Caco-2 (cell line): ENCODE data around the gene FRMD4A. TPM values are rescaled to one million over a fixed set of nuclear protein-coding genes. Genes with fewer than 3 reads are reported as not detected.

Experiments
- BruUV-seq: library from RNA; stranded (reverse); fragments of 400-500 nt; replicated peaks from 2 replicates; lab custom pipeline; 2021; lab: Mats Ljungman, UMichigan
- CTCF ChIA-PET: fragments of 300-600 bp; sonication (Branson Sonifier 250); formaldehyde crosslinking; loops from one replicate; lab custom pipeline; 2022; ENCODE audit warnings: antibody characterized with exemption; lab: Charles Lee
- POLR2A ChIA-PET: fragments of 300-600 bp; sonication (Branson Sonifier 250); formaldehyde crosslinking; loops from one replicate; lab custom pipeline; 2022; ENCODE audit warnings: antibody characterized with exemption; lab: Charles Lee
- DNase-seq, 2 experiments: peaks; one replicate each; pipeline versions ENCODE4 v3.0.0 to v3.0.0-alpha.2; 2020 to 2022
- H3K27me3 ChIP-seq: replicated peaks from 2 replicates; pipeline ENCODE4 v1.6.0; 2011; ENCODE audit warnings: low read length; ENCODE audit not compliant: control insufficient read depth, insufficient read depth
- H3K36me3 ChIP-seq: 2 replicates; pipeline ENCODE4 v1.5.1; 2011; ENCODE audit warnings: low read length; ENCODE audit not compliant: control insufficient read depth, insufficient read depth
- H3K4me1 ChIP-seq: fragments of 250-450 bp; sonication (Bioruptor Pico); 2 replicates; pipeline ENCODE4 v1.5.1; 2020; ENCODE audit warnings: mild to moderate bottlenecking
- H3K4me3 ChIP-seq: 2 replicates; pipeline ENCODE4 v1.5.1; 2011; ENCODE audit warnings: low read depth, mild to moderate bottlenecking, control low read depth, low read length
- H3K9me3 ChIP-seq: fragments of 250-450 bp; sonication (Bioruptor Pico); 2 replicates; pipeline ENCODE4 v1.5.1; 2020; ENCODE audit warnings: mild to moderate bottlenecking, moderate library complexity
- H3K27ac Mint-ChIP-seq: one replicate; pipeline ENCODE4 v1.8.0; 2022; ENCODE audit warnings: mixed read lengths; ENCODE audit not compliant: unreplicated experiment
- H3K27me3 Mint-ChIP-seq: one replicate; pipeline ENCODE4 v1.8.0; 2022; ENCODE audit warnings: mixed read lengths; ENCODE audit not compliant: insufficient read depth, unreplicated experiment
- H3K36me3 Mint-ChIP-seq: one replicate; pipeline ENCODE4 v1.8.0; 2022; ENCODE audit warnings: mild to moderate bottlenecking, mixed read lengths; ENCODE audit not compliant: insufficient read depth, unreplicated experiment
- H3K4me1 Mint-ChIP-seq: one replicate; pipeline ENCODE4 v1.8.0; 2022; ENCODE audit warnings: low read depth, mixed read lengths; ENCODE audit not compliant: unreplicated experiment
- H3K4me3 Mint-ChIP-seq: one replicate; pipeline ENCODE4 v1.8.0; 2022; ENCODE audit warnings: mild to moderate bottlenecking, moderate library complexity, mixed read lengths; ENCODE audit not compliant: unreplicated experiment
- H3K9me3 Mint-ChIP-seq: one replicate; pipeline ENCODE4 v1.8.0; 2022; ENCODE audit warnings: mixed read lengths; ENCODE audit not compliant: unreplicated experiment
- CTCF ChIP-seq, 2 experiments: fragments of 200-600 bp in 1 of 2; IDR thresholded peaks; 1 replicate in 1 of 2; 2 replicates in 1 of 2; pipeline versions ENCODE4 v1.5.1 to v1.8.0; 2011 to 2022; ENCODE audit warnings: antibody characterized with exemption in 1 of 2, control low read depth in 1 of 2, inconsistent platforms in 1 of 2, low read depth in 1 of 2, low read length in 1 of 2, mild to moderate bottlenecking in 1 of 2, moderate library complexity in 1 of 2; ENCODE audit not compliant: insufficient read depth in 1 of 2, severe bottlenecking in 1 of 2, unreplicated experiment in 1 of 2
- intact Hi-C: fragments of 100-400 bp; cut with micrococcal nuclease; formaldehyde crosslinking; loops from one replicate; pipeline ENCODE4 v1.10.0; 2022; ENCODE audit not compliant: unreplicated experiment
- total RNA-seq: library from RNA; stranded (reverse); gene quantifications from 2 replicates; pipeline ENCODE4 v1.2.3, GENCODE V29; 2022

The FRMD4A gene
- total RNA-seq, 1 experiment from 2014 or later: 52.1 TPM

GRCh38 chr10:14144451-14144850 is 186.3 kb downstream of the FRMD4A start:
- no peaks in the 10 kb centered on the region for H3K9me3 Mint-ChIP-seq
- no peaks in the 10 kb centered on the region for H3K4me1 Mint-ChIP-seq
- no peak overlapping the region for H3K27ac Mint-ChIP-seq
- CTCF ChIA-PET: no interaction called here
- TF ChIP-seq CTCF (IDR thresholded peaks at IDR 0.05; ENCODE audit: insufficient read depth in 1 of 2, low read depth in 1 of 2, low read length in 1 of 2, severe bottlenecking in 1 of 2, unreplicated experiment in 1 of 2): no peak
- H3K27me3 Mint-ChIP-seq: peaks cover 11% of the 10 kb centered on the region
- DNase-seq: no peak
- POLR2A ChIA-PET: interaction anchor here (0.9 kb wide), 1 partner anchor 936 kb away, joined by 3 read pairs; no protein-coding TSS in a partner anchor
- no peaks in the 10 kb centered on the region for H3K27me3 ChIP-seq
- H3K4me3 Mint-ChIP-seq: no peak overlapping the region
- no TSS peak for BruUV-seq
- no peaks in the 10 kb centered on the region for H3K36me3 ChIP-seq
- intact Hi-C loops: no loop called here
- H3K9me3 ChIP-seq: no peaks in the 10 kb centered on the region; the same call in 1 of the 2 replicates
- no peaks in the 10 kb centered on the region for H3K4me1 ChIP-seq
- no peak overlapping the region for H3K4me3 ChIP-seq
- no peaks in the 10 kb centered on the region for H3K36me3 Mint-ChIP-seq

GRCh38 chr10:14142606-14143250 is 188.0 kb downstream of the FRMD4A start:
- Mint-ChIP-seq H3K36me3 (no peaks in the 10 kb centered on the region), H3K4me3 (no peak overlapping the region), H3K27me3 (peaks cover 11% of the 10 kb centered on the region), H3K27ac (no peak overlapping the region), H3K4me1 (peaks cover 2% of the 10 kb centered on the region), H3K9me3 (no peaks in the 10 kb centered on the region)
- no TSS peak for BruUV-seq
- ChIA-PET POLR2A (no interaction called here), CTCF (no interaction called here)
- Histone ChIP-seq H3K36me3 (no peaks in the 10 kb centered on the region), H3K4me1 (peaks cover 3% of the 10 kb centered on the region; the same call in 1 of the 2 replicates), H3K4me3 (no peak overlapping the region), H3K9me3 (no peaks in the 10 kb centered on the region; the same call in 1 of the 2 replicates), H3K27me3 (no peaks in the 10 kb centered on the region)
- intact Hi-C loops: no loop called here
- TF ChIP-seq CTCF (IDR thresholded peaks at IDR 0.05; ENCODE audit: insufficient read depth in 1 of 2, low read depth in 1 of 2, low read length in 1 of 2, severe bottlenecking in 1 of 2, unreplicated experiment in 1 of 2): no peak
- no peak for DNase-seq

- Mint-ChIP-seq H3K36me3 (no peaks in the 10 kb centered on the region), H3K9me3 (no peaks in the 10 kb centered on the region), H3K4me1 (peaks cover 14% of the 10 kb centered on the region), H3K4me3 (no peak overlapping the region), H3K27me3 (peaks cover 11% of the 10 kb centered on the region), H3K27ac (no peak overlapping the region)
- POLR2A ChIA-PET: no interaction called here
- Histone ChIP-seq H3K9me3 (no peaks in the 10 kb centered on the region; the same call in 1 of the 2 replicates), H3K36me3 (no peaks in the 10 kb centered on the region), H3K27me3 (no peaks in the 10 kb centered on the region), H3K4me1 (peaks cover 11% of the 10 kb centered on the region), H3K4me3 (no peak overlapping the region)
- intact Hi-C loops: no loop called here
- TF ChIP-seq CTCF (IDR thresholded peaks at IDR 0.05; ENCODE audit: insufficient read depth in 1 of 2, low read depth in 1 of 2, low read length in 1 of 2, severe bottlenecking in 1 of 2, unreplicated experiment in 1 of 2): no peak
- CTCF ChIA-PET: no interaction called here
- BruUV-seq: no TSS peak
- no peak for DNase-seq
Observed at GRCh38 chr10:14141283-14141682, 189.4 kb downstream of the FRMD4A start.
